Mesothelial cell of epicardium (in vitro differentiated cells): ENCODE results near the gene CCDC88B. TPM values are rescaled to one million over a fixed set of nuclear protein-coding genes. Genes with fewer than 3 reads are reported as not detected.

Experiments
- DNase-seq, 2 experiments: peaks; one replicate each; pipeline ENCODE4 v3.0.0; 2021; ENCODE audit warnings: low spot score in 2 of 2; ENCODE audit not compliant: unreplicated experiment in 2 of 2
- H3K27ac Mint-ChIP-seq: 2 replicates; pipeline ENCODE4 v1.8.0; 2021; ENCODE audit warnings: mixed read lengths
- H3K27me3 Mint-ChIP-seq: 2 replicates; pipeline ENCODE4 v1.8.0; 2021; ENCODE audit warnings: low read depth, mixed read lengths
- H3K36me3 Mint-ChIP-seq: 2 replicates; pipeline ENCODE4 v1.8.0; 2021; ENCODE audit warnings: mixed read lengths
- H3K4me1 Mint-ChIP-seq: 2 replicates; pipeline ENCODE4 v1.8.0; 2021; ENCODE audit warnings: mixed read lengths
- H3K4me3 Mint-ChIP-seq: 2 replicates; pipeline ENCODE4 v1.8.0; 2021; ENCODE audit warnings: mild to moderate bottlenecking, moderate library complexity, mixed read lengths
- H3K9me3 Mint-ChIP-seq: 2 replicates; pipeline ENCODE4 v1.8.0; 2021; ENCODE audit warnings: mixed read lengths
- CTCF ChIP-seq: fragments of 200-600 bp; sonication (generic); IDR thresholded peaks from one replicate; pipeline ENCODE4 v1.5.0; 2021; ENCODE audit warnings: antibody characterized with exemption; ENCODE audit not compliant: unreplicated experiment
- total RNA-seq: library from RNA; stranded (reverse); gene quantifications from 3 replicates; pipeline ENCODE4 v1.2.1, GENCODE V29; 2021

The CCDC88B gene
- total RNA-seq, 1 donor from 2014 or later: 11.5 TPM

- peak within 1 kb of the TSS; percentile 100 for H3K27ac Mint-ChIP-seq
These were observed 22.6 kb upstream of the CCDC88B start, which contains the start of gene TRMT112 for GRCh38 chr11:64317325-64317960. Gene TRMT112 (minus strand): TSS chr11:64317559. CDS start chr11:64317526, 33 bp downstream.

GRCh38 chr11:64317961-64318765 lies 21.8 kb upstream of the CCDC88B start, which contains the start of gene PRDX5:
Gene PRDX5 (plus strand): TSS chr11:64318121. CDS start chr11:64318216, 95 bp downstream.
- H3K36me3 Mint-ChIP-seq: peaks cover 8% of the 10 kb centered on the region
- H3K4me1 Mint-ChIP-seq: peaks cover 33% of the 10 kb centered on the region
- H3K27me3 Mint-ChIP-seq: no peaks in the 10 kb centered on the region
- peak; percentile 89 to 93 for DNase-seq
- H3K9me3 Mint-ChIP-seq: no peaks in the 10 kb centered on the region
- H3K27ac Mint-ChIP-seq: peak within 1 kb of the TSS; percentile 100
- H3K4me3 Mint-ChIP-seq: peak within 1 kb of the TSS; percentile 93
- TF ChIP-seq CTCF: peak; percentile 18

More at GRCh38 chr11:64317325-64317960, 22.6 kb upstream of the CCDC88B start, which contains the start of gene TRMT112:
- DNase-seq: peak; percentile 87 to 89
- no peaks in the 10 kb centered on the region for H3K9me3 Mint-ChIP-seq
- H3K4me3 Mint-ChIP-seq: peak within 1 kb of the TSS; percentile 93
- peaks cover 33% of the 10 kb centered on the region for H3K4me1 Mint-ChIP-seq
- no peaks in the 10 kb centered on the region for H3K27me3 Mint-ChIP-seq
- no peak for TF ChIP-seq CTCF
- peaks cover 8% of the 10 kb centered on the region for H3K36me3 Mint-ChIP-seq

- H3K36me3 Mint-ChIP-seq: peaks cover 8% of the 10 kb centered on the region
- H3K4me3 Mint-ChIP-seq: peak overlapping the region; percentile 93
- TF ChIP-seq CTCF: no peak
- H3K27ac Mint-ChIP-seq: peak overlapping the region; percentile 100
- no peaks in the 10 kb centered on the region for H3K27me3 Mint-ChIP-seq
- no peak for DNase-seq
- H3K9me3 Mint-ChIP-seq: no peaks in the 10 kb centered on the region
- peaks cover 33% of the 10 kb centered on the region for H3K4me1 Mint-ChIP-seq
These were observed 20.9 kb upstream of the CCDC88B start for GRCh38 chr11:64318766-64319761.

- Mint-ChIP-seq H3K9me3 (no peaks in the 10 kb centered on the region), H3K27ac (peak overlapping the region; percentile 92), H3K27me3 (no peaks in the 10 kb centered on the region), H3K4me3 (peak overlapping the region; percentile 22), H3K4me1 (peaks cover 33% of the 10 kb centered on the region), H3K36me3 (peaks cover 8% of the 10 kb centered on the region)
- DNase-seq: no peak
- TF ChIP-seq CTCF: no peak
These were observed 19.4 kb upstream of the CCDC88B start for GRCh38 chr11:64320556-64320955.

- Mint-ChIP-seq H3K4me3 (no peak overlapping the region), H3K27me3 (no peaks in the 10 kb centered on the region)
These were observed 19.0 kb upstream of the CCDC88B start for GRCh38 chr11:64321026-64321425.

More at GRCh38 chr11:64321026-64321425, 19.0 kb upstream of the CCDC88B start:
- no peak for DNase-seq
- H3K4me1 Mint-ChIP-seq: peaks cover 33% of the 10 kb centered on the region
- peak overlapping the region; percentile 92 for H3K27ac Mint-ChIP-seq
- no peak for TF ChIP-seq CTCF
- no peaks in the 10 kb centered on the region for H3K9me3 Mint-ChIP-seq
- H3K36me3 Mint-ChIP-seq: peaks cover 8% of the 10 kb centered on the region
